ENCODE data around the gene ZNF205.

DNA sequence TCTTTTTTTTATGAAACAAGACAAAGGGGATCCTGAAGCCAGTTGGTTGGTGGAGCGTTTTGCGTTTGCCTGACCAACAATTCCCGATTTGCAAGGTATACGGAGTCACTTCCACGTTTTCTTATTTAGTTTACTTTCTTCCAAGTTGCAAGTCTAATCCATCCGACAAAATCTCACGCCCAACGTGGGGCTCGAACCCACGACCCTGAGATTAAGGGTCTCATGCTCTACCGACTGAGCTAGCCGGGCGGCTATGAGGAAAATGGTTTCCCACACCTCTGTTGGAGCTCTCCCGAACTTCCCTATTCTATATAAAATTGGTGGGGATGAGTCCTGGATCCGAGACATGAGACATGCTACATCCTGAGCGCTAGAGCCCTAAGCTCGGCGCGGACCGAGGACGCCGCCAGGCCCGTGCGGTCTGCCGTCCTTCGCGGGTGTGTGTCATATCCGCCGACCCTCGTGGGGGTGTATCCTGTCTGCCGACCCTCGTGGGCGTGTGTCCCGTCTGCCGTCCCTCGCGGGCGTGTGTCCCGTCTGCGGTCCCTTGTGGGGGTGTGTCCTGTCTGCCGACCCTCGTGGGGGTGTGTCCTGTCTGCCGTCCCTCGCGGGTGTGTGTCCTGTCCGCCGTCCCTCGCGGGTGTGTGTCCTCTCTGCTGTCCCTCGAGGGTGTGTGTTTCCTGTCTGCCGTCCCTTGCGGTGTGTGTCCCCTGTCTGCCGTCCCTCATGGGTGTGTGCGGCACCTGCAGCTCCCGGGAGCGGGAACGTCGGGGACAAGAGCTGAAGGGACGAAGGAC is 45.0 kb downstream of the ZNF205 start:
- TF ChIP-seq, protein P1, sequence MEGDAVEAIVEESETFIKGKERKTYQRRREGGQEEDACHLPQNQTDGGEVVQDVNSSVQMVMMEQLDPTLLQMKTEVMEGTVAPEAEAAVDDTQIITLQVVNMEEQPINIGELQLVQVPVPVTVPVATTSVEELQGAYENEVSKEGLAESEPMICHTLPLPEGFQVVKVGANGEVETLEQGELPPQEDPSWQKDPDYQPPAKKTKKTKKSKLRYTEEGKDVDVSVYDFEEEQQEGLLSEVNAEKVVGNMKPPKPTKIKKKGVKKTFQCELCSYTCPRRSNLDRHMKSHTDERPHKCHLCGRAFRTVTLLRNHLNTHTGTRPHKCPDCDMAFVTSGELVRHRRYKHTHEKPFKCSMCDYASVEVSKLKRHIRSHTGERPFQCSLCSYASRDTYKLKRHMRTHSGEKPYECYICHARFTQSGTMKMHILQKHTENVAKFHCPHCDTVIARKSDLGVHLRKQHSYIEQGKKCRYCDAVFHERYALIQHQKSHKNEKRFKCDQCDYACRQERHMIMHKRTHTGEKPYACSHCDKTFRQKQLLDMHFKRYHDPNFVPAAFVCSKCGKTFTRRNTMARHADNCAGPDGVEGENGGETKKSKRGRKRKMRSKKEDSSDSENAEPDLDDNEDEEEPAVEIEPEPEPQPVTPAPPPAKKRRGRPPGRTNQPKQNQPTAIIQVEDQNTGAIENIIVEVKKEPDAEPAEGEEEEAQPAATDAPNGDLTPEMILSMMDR (IDR thresholded peaks at IDR 0.05; ENCODE audit: low read length): no peak
- no peak for TF ChIP-seq EZH2 (IDR thresholded peaks at IDR 0.05; ENCODE audit: borderline replicate concordance, low read length)
